Caco-2 (cell line): ENCODE results near the gene TRAPPC10. TPM values are rescaled to one million over a fixed set of nuclear protein-coding genes. Genes with fewer than 3 reads are reported as not detected.

ENCODE experiments used
- BruUV-seq: library from RNA; stranded (reverse); fragments of 400-500 nt; replicated peaks from 2 replicates; lab custom pipeline; 2021; lab: Mats Ljungman, UMichigan
- CTCF ChIA-PET: fragments of 300-600 bp; sonication (Branson Sonifier 250); formaldehyde crosslinking; loops from one replicate; lab custom pipeline; 2022; ENCODE audit warnings: antibody characterized with exemption; lab: Charles Lee
- POLR2A ChIA-PET: fragments of 300-600 bp; sonication (Branson Sonifier 250); formaldehyde crosslinking; loops from one replicate; lab custom pipeline; 2022; ENCODE audit warnings: antibody characterized with exemption; lab: Charles Lee
- DNase-seq, 2 experiments: peaks; one replicate each; pipeline versions ENCODE4 v3.0.0 to v3.0.0-alpha.2; 2020 to 2022
- H3K27me3 ChIP-seq: replicated peaks from 2 replicates; pipeline ENCODE4 v1.6.0; 2011; ENCODE audit warnings: low read length; ENCODE audit not compliant: control insufficient read depth, insufficient read depth
- H3K36me3 ChIP-seq: 2 replicates; pipeline ENCODE4 v1.5.1; 2011; ENCODE audit warnings: low read length; ENCODE audit not compliant: control insufficient read depth, insufficient read depth
- H3K4me1 ChIP-seq: fragments of 250-450 bp; sonication (Bioruptor Pico); 2 replicates; pipeline ENCODE4 v1.5.1; 2020; ENCODE audit warnings: mild to moderate bottlenecking
- H3K4me3 ChIP-seq: 2 replicates; pipeline ENCODE4 v1.5.1; 2011; ENCODE audit warnings: low read depth, mild to moderate bottlenecking, control low read depth, low read length
- H3K9me3 ChIP-seq: fragments of 250-450 bp; sonication (Bioruptor Pico); 2 replicates; pipeline ENCODE4 v1.5.1; 2020; ENCODE audit warnings: mild to moderate bottlenecking, moderate library complexity
- H3K27ac Mint-ChIP-seq: one replicate; pipeline ENCODE4 v1.8.0; 2022; ENCODE audit warnings: mixed read lengths; ENCODE audit not compliant: unreplicated experiment
- H3K27me3 Mint-ChIP-seq: one replicate; pipeline ENCODE4 v1.8.0; 2022; ENCODE audit warnings: mixed read lengths; ENCODE audit not compliant: insufficient read depth, unreplicated experiment
- H3K36me3 Mint-ChIP-seq: one replicate; pipeline ENCODE4 v1.8.0; 2022; ENCODE audit warnings: mild to moderate bottlenecking, mixed read lengths; ENCODE audit not compliant: insufficient read depth, unreplicated experiment
- H3K4me1 Mint-ChIP-seq: one replicate; pipeline ENCODE4 v1.8.0; 2022; ENCODE audit warnings: low read depth, mixed read lengths; ENCODE audit not compliant: unreplicated experiment
- H3K4me3 Mint-ChIP-seq: one replicate; pipeline ENCODE4 v1.8.0; 2022; ENCODE audit warnings: mild to moderate bottlenecking, moderate library complexity, mixed read lengths; ENCODE audit not compliant: unreplicated experiment
- H3K9me3 Mint-ChIP-seq: one replicate; pipeline ENCODE4 v1.8.0; 2022; ENCODE audit warnings: mixed read lengths; ENCODE audit not compliant: unreplicated experiment
- intact Hi-C: fragments of 100-400 bp; cut with micrococcal nuclease; formaldehyde crosslinking; loops from one replicate; pipeline ENCODE4 v1.10.0; 2022; ENCODE audit not compliant: unreplicated experiment
- total RNA-seq: library from RNA; stranded (reverse); gene quantifications from 2 replicates; pipeline ENCODE4 v1.2.3, GENCODE V29; 2022
- TF ChIP-seq, protein P1 (sequence below), 2 experiments: fragments of 200-600 bp in 1 of 2; IDR thresholded peaks; 1 replicate in 1 of 2; 2 replicates in 1 of 2; pipeline versions ENCODE4 v1.5.1 to v1.8.0; 2011 to 2022; ENCODE audit warnings: antibody characterized with exemption in 1 of 2, control low read depth in 1 of 2, inconsistent platforms in 1 of 2, low read depth in 1 of 2, low read length in 1 of 2, mild to moderate bottlenecking in 1 of 2, moderate library complexity in 1 of 2; ENCODE audit not compliant: insufficient read depth in 1 of 2, severe bottlenecking in 1 of 2, unreplicated experiment in 1 of 2

The TRAPPC10 gene
- total RNA-seq, 1 experiment from 2014 or later: 43.4 TPM

DNA sequence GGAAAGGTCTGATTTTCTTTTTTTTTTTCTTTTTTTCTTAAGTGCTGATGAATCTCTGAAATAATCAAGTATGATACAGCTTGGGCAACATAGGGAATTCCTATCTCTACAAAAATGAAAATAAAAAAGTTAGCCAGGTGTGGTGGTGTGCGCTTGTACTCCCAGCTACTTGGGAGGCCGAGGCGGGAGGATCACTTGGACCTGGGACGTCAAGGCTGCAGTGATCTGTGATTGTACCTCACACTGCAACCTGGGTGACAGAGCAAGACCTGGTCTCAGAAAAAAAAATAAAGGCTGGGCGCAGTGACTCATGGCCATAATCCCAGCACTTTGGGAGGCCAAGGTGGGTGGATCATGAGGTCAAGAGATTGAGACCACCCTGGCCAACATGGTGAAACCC lies 6.0 kb downstream of the TRAPPC10 start:
- Mint-ChIP-seq H3K9me3 (no peaks in the 10 kb centered on the region), H3K4me3 (no peak overlapping the region), H3K4me1 (peaks cover 10% of the 10 kb centered on the region), H3K27me3 (no peaks in the 10 kb centered on the region), H3K36me3 (peaks cover 9% of the 10 kb centered on the region), H3K27ac (no peak overlapping the region)
- ChIA-PET POLR2A (no interaction called here), CTCF (no interaction called here)
- no peak for DNase-seq
- H3K27me3 ChIP-seq: no peaks in the 10 kb centered on the region
- BruUV-seq: no TSS peak
- intact Hi-C loops: no loop called here
- no peaks in the 10 kb centered on the region for H3K9me3 ChIP-seq
- TF ChIP-seq, protein P1, sequence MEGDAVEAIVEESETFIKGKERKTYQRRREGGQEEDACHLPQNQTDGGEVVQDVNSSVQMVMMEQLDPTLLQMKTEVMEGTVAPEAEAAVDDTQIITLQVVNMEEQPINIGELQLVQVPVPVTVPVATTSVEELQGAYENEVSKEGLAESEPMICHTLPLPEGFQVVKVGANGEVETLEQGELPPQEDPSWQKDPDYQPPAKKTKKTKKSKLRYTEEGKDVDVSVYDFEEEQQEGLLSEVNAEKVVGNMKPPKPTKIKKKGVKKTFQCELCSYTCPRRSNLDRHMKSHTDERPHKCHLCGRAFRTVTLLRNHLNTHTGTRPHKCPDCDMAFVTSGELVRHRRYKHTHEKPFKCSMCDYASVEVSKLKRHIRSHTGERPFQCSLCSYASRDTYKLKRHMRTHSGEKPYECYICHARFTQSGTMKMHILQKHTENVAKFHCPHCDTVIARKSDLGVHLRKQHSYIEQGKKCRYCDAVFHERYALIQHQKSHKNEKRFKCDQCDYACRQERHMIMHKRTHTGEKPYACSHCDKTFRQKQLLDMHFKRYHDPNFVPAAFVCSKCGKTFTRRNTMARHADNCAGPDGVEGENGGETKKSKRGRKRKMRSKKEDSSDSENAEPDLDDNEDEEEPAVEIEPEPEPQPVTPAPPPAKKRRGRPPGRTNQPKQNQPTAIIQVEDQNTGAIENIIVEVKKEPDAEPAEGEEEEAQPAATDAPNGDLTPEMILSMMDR (IDR thresholded peaks at IDR 0.05; ENCODE audit: insufficient read depth in 1 of 2, low read depth in 1 of 2, low read length in 1 of 2, severe bottlenecking in 1 of 2, unreplicated experiment in 1 of 2): no peak
- H3K4me3 ChIP-seq: no peak overlapping the region
- H3K4me1 ChIP-seq: peaks cover 4% of the 10 kb centered on the region; the same call in 1 of the 2 replicates
- H3K36me3 ChIP-seq: no peaks in the 10 kb centered on the region

DNA sequence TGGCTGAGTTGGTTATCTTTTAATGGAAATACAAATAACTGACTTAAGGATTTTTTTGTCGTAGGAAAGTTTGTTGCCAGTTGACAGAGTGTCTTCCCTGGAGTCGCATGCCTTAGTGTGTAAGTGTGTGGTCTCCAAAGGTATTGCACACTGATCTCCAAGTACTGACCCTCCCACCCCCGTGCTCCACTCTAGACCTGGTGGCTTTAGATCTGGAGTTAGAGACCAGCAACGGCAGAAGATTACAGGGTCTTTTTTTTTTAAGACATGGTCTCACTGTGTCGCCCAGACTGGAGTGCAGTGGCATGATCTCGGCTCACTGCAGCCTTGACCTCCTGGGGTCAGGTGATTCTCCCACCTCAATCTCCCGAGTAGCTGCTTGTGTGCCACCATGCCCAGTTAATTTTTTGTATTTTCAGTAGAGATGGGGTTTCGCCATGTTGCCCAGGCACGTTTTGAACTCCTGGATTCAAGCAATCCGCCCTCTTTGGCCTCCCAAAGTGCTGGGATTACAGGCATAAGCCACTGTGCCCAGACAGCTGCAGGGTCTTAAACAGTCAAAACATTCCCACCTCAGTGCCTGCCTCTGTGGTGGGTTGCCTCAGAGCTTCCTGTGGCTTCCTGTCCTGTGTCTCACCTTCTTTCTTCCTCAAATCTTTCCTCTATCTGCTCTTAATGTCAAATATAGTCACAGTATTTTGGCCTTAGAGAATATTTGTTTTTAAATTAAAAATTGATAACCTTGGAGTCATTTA lies 6.9 kb downstream of the TRAPPC10 start:
- H3K36me3 ChIP-seq: no peaks in the 10 kb centered on the region
- Mint-ChIP-seq H3K36me3 (peaks cover 6% of the 10 kb centered on the region), H3K9me3 (no peaks in the 10 kb centered on the region), H3K27me3 (no peaks in the 10 kb centered on the region), H3K4me1 (peaks cover 10% of the 10 kb centered on the region), H3K4me3 (no peak overlapping the region), H3K27ac (no peak overlapping the region)
- intact Hi-C loops: no loop called here
- no peaks in the 10 kb centered on the region for H3K9me3 ChIP-seq
- DNase-seq: no peak
- TF ChIP-seq, protein P1 (IDR thresholded peaks at IDR 0.05; ENCODE audit: insufficient read depth in 1 of 2, low read depth in 1 of 2, low read length in 1 of 2, severe bottlenecking in 1 of 2, unreplicated experiment in 1 of 2): no peak
- BruUV-seq: no TSS peak
- CTCF ChIA-PET: no interaction called here
- no peak overlapping the region for H3K4me3 ChIP-seq
- POLR2A ChIA-PET: no interaction called here
- H3K4me1 ChIP-seq: peaks cover 4% of the 10 kb centered on the region; the same call in 1 of the 2 replicates
- no peaks in the 10 kb centered on the region for H3K27me3 ChIP-seq

DNA sequence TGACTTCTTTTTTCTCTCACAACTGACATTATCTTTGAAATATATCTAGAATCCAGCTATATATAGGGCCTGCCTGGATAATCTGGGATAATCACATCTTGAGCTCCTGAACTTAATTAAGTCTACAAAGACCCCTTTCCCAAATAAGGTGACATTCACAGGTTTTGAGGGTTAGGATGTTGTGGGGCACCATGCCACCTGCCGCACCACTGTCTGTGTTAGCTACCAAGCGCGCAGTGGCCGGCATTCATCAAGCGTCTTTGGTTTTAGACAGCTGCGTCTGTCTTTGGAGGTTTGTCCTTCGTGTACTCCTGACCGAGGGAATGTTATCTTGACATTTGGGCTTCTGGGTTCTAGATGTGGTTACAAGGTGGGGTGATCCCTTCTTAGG lies 7.5 kb downstream of the TRAPPC10 start:
- H3K27me3 ChIP-seq: no peaks in the 10 kb centered on the region
- intact Hi-C loops: no loop called here
- no peaks in the 10 kb centered on the region for H3K9me3 ChIP-seq
- Mint-ChIP-seq H3K4me1 (peaks cover 10% of the 10 kb centered on the region), H3K9me3 (no peaks in the 10 kb centered on the region), H3K27ac (no peak overlapping the region), H3K36me3 (peaks cover 6% of the 10 kb centered on the region), H3K27me3 (no peaks in the 10 kb centered on the region), H3K4me3 (no peak overlapping the region)
- H3K36me3 ChIP-seq: no peaks in the 10 kb centered on the region
- no peak overlapping the region for H3K4me3 ChIP-seq
- ChIA-PET POLR2A (no interaction called here), CTCF (no interaction called here)
- TF ChIP-seq, protein P1 (IDR thresholded peaks at IDR 0.05; ENCODE audit: insufficient read depth in 1 of 2, low read depth in 1 of 2, low read length in 1 of 2, severe bottlenecking in 1 of 2, unreplicated experiment in 1 of 2): no peak
- BruUV-seq: no TSS peak
- H3K4me1 ChIP-seq: peaks cover 4% of the 10 kb centered on the region; the same call in 1 of the 2 replicates
- no peak for DNase-seq
